ENCODE measurements around the gene PGAP6. TPM values are rescaled to one million over a fixed set of nuclear protein-coding genes. Genes with fewer than 3 reads are reported as not detected.
"Not testable (repeated sequence)": the region's sequence is repeated elsewhere in the genome, so short reads cannot be mapped to it uniquely, and the experiment has no call there.

PGAP6 gene
- total RNA-seq, 2 experiments from 2014 or later: 59.7 to 63.7 TPM

- no peaks in the 10 kb centered on the region for H3K27me3 ChIP-seq (ENCODE audit: control insufficient read depth in 1 of 2, insufficient read depth in 2 of 2, low read length in 2 of 2)
- H3K4me1 Mint-ChIP-seq (ENCODE audit: low read depth): peaks cover 26% of the 10 kb centered on the region
- peaks cover 48% of the 10 kb centered on the region for H3K4me1 ChIP-seq (ENCODE audit: insufficient read depth, low read length)
- ChIA-PET POLR2A (interaction anchor here (0.5 to 5.9 kb wide), 5 partner anchors 8 to 197 kb away, joined by 3 to 60 read pairs (median 5); partner anchors contain the start of genes AXIN1, DECR2 and MRPL28), CTCF (no interaction called here)
- H3K4me3 Mint-ChIP-seq: peak overlapping the region; percentile 62
- TF ChIP-seq CTCF (IDR thresholded peaks at IDR 0.05): no peak
- no peak overlapping the region for H3K4me3 ChIP-seq (ENCODE audit: low read length)
- H3K27ac Mint-ChIP-seq: peak overlapping the region; percentile 98
- H3K36me3 ChIP-seq (ENCODE audit: insufficient read depth, low read length): peaks cover 35% of the 10 kb centered on the region
- intact Hi-C loops (cut with DNase I, micrococcal nuclease): no loop called here
- H3K9me3 Mint-ChIP-seq: no peaks in the 10 kb centered on the region
- H3K36me3 Mint-ChIP-seq (ENCODE audit: low read depth): peaks cover 22% of the 10 kb centered on the region
- no peaks in the 10 kb centered on the region for H3K9me3 ChIP-seq (ENCODE audit: control insufficient read depth in 1 of 2, insufficient read depth in 1 of 2, low read length in 2 of 2)
- ATAC-seq (ENCODE audit: poor library complexity) (no peak), DNase-seq (no peak)
- H3K27me3 Mint-ChIP-seq: no peaks in the 10 kb centered on the region
- H3K27ac ChIP-seq (ENCODE audit: low read depth in 1 of 2, low read length in 2 of 2): peak overlapping the region; percentile 30 to 40
Measured at GRCh38 chr16:378821-379182, 3.0 kb downstream of the PGAP6 start.

GRCh38 chr16:378113-378820, 3.5 kb downstream of the PGAP6 start:
- Mint-ChIP-seq H3K4me1 (ENCODE audit: low read depth) (peaks cover 21% of the 10 kb centered on the region), H3K36me3 (ENCODE audit: low read depth) (peaks cover 25% of the 10 kb centered on the region), H3K4me3 (peak overlapping the region; percentile 34)
- H3K27me3 Mint-ChIP-seq; DNase-seq; CTCF ChIA-PET; H3K4me3 ChIP-seq (ENCODE audit: low read length); H3K27ac Mint-ChIP-seq; ATAC-seq (ENCODE audit: poor library complexity); H3K9me3 Mint-ChIP-seq; intact Hi-C loops (cut with DNase I, micrococcal nuclease); H3K9me3 ChIP-seq (ENCODE audit: control insufficient read depth in 1 of 2, insufficient read depth in 1 of 2, low read length in 2 of 2); H3K27me3 ChIP-seq (ENCODE audit: control insufficient read depth in 1 of 2, insufficient read depth in 2 of 2, low read length in 2 of 2): not testable (repeated sequence)
- peaks cover 42% of the 10 kb centered on the region for H3K4me1 ChIP-seq (ENCODE audit: insufficient read depth, low read length)
- H3K36me3 ChIP-seq (ENCODE audit: insufficient read depth, low read length): peaks cover 40% of the 10 kb centered on the region
- peak overlapping the region; percentile 30 to 40 for H3K27ac ChIP-seq (ENCODE audit: low read depth in 1 of 2, low read length in 2 of 2)
- POLR2A ChIA-PET: interaction anchor here (3.4 to 5.9 kb wide), 2 partner anchors 7 to 24 kb away, joined by 19 to 60 read pairs; partner anchors contain the start of genes AXIN1 and MRPL28

GRCh38 chr16:377419-377951, 4.3 kb downstream of the PGAP6 start:
- Histone ChIP-seq H3K4me1 (ENCODE audit: insufficient read depth, low read length) (peaks cover 34% of the 10 kb centered on the region), H3K9me3 (ENCODE audit: control insufficient read depth in 1 of 2, insufficient read depth in 1 of 2, low read length in 2 of 2) (no peaks in the 10 kb centered on the region), H3K27ac (ENCODE audit: low read depth in 1 of 2, low read length in 2 of 2) (no peak overlapping the region), H3K36me3 (ENCODE audit: insufficient read depth, low read length) (peaks cover 43% of the 10 kb centered on the region), H3K27me3 (ENCODE audit: control insufficient read depth in 1 of 2, insufficient read depth in 2 of 2, low read length in 2 of 2) (no peaks in the 10 kb centered on the region), H3K4me3 (ENCODE audit: low read length) (no peak overlapping the region)
- POLR2A ChIA-PET: no interaction called here
- Mint-ChIP-seq H3K27me3 (no peaks in the 10 kb centered on the region), H3K4me1 (ENCODE audit: low read depth) (peaks cover 13% of the 10 kb centered on the region), H3K9me3 (no peaks in the 10 kb centered on the region), H3K4me3 (no peak overlapping the region), H3K27ac (no peak overlapping the region), H3K36me3 (ENCODE audit: low read depth) (peaks cover 26% of the 10 kb centered on the region)
- ATAC-seq (ENCODE audit: poor library complexity) (no peak), DNase-seq (no peak)
- intact Hi-C loops (cut with DNase I, micrococcal nuclease): no loop called here
- CTCF ChIA-PET: no interaction called here
- no peak for TF ChIP-seq CTCF (IDR thresholded peaks at IDR 0.05)

Measured in CD4-positive, alpha-beta T cell (primary cell).